HG02798 (cell line): ENCODE data around the gene OR5K3.
"Not testable (repeated sequence)": the region's sequence is repeated elsewhere in the genome, so short reads cannot be mapped to it uniquely, and the experiment has no call there.

Source experiments
- ATAC-seq: cut with Tn5 transposase; IDR thresholded peaks from one replicate; pipeline ENCODE4 v1.9.1; 2021; ENCODE audit warnings: mild to moderate bottlenecking; ENCODE audit not compliant: unreplicated experiment, poor library complexity

The OR5K3 gene

GRCh38 chr3:98390366-98390765 is at the start of gene OR5K3:
TSS of gene OR5K3 (plus strand) at chr3:98390666. CDS start at chr3:98390666, 0 bp downstream.
- no peak for ATAC-seq

- ATAC-seq, result no peak
Observed at GRCh38 chr3:98341758-98342157, 48.7 kb upstream of the OR5K3 start.

GRCh38 chr3:98343647-98344507 is 46.6 kb upstream of the OR5K3 start:
- ATAC-seq, result peak; percentile 84

- no peak for ATAC-seq
Observed at GRCh38 chr3:98350082-98350481, 40.4 kb upstream of the OR5K3 start.

- no peak for ATAC-seq
Observed at GRCh38 chr3:98353554-98353953, 36.9 kb upstream of the OR5K3 start, which contains the start of gene OR5K4. TSS of gene OR5K4 (plus strand) at chr3:98353854. CDS start at chr3:98353854, 0 bp downstream.

- no peak for ATAC-seq
Observed at GRCh38 chr3:98359250-98359649, 31.2 kb upstream of the OR5K3 start.

- ATAC-seq, result peak; percentile 82
Observed at GRCh38 chr3:98359993-98360675, 30.3 kb upstream of the OR5K3 start.

- ATAC-seq, result no peak
Observed at GRCh38 chr3:98360681-98361080, 29.8 kb upstream of the OR5K3 start.

GRCh38 chr3:98361289-98361688 is 29.2 kb upstream of the OR5K3 start:
- peak; percentile 73 for ATAC-seq

GRCh38 chr3:98367464-98368246 is 22.8 kb upstream of the OR5K3 start:
- ATAC-seq, result no peak

- no peak for ATAC-seq
Observed at GRCh38 chr3:98371186-98371585, 19.3 kb upstream of the OR5K3 start.

GRCh38 chr3:98371853-98372252 is 18.6 kb upstream of the OR5K3 start:
- no peak for ATAC-seq

GRCh38 chr3:98372445-98372844 is 18.0 kb upstream of the OR5K3 start:
- no peak for ATAC-seq

GRCh38 chr3:98376631-98377030 is 13.8 kb upstream of the OR5K3 start:
- no peak for ATAC-seq

GRCh38 chr3:98388147-98388546 is 2.3 kb upstream of the OR5K3 start:
- no peak for ATAC-seq

- ATAC-seq, result no peak
Observed at GRCh38 chr3:98395101-98395500, 4.6 kb downstream of the OR5K3 start.

GRCh38 chr3:98396482-98396881 is 6.0 kb downstream of the OR5K3 start:
- ATAC-seq, result not testable (repeated sequence)

GRCh38 chr3:98398513-98398912 is 8.0 kb downstream of the OR5K3 start:
- ATAC-seq, result no peak

- ATAC-seq, result no peak
Observed at GRCh38 chr3:98402507-98402906, 12.0 kb downstream of the OR5K3 start.

- no peak for ATAC-seq
Observed at GRCh38 chr3:98404010-98404409, 13.5 kb downstream of the OR5K3 start.

GRCh38 chr3:98406034-98406433 is 15.6 kb downstream of the OR5K3 start:
- peak; percentile 39 for ATAC-seq
